Measurements from ENCODE around the gene GLIPR1L2.
"Not testable (repeated sequence)": the region's sequence is repeated elsewhere in the genome, so short reads cannot be mapped to it uniquely, and the experiment has no call there.

GLIPR1L2 gene

DNA sequence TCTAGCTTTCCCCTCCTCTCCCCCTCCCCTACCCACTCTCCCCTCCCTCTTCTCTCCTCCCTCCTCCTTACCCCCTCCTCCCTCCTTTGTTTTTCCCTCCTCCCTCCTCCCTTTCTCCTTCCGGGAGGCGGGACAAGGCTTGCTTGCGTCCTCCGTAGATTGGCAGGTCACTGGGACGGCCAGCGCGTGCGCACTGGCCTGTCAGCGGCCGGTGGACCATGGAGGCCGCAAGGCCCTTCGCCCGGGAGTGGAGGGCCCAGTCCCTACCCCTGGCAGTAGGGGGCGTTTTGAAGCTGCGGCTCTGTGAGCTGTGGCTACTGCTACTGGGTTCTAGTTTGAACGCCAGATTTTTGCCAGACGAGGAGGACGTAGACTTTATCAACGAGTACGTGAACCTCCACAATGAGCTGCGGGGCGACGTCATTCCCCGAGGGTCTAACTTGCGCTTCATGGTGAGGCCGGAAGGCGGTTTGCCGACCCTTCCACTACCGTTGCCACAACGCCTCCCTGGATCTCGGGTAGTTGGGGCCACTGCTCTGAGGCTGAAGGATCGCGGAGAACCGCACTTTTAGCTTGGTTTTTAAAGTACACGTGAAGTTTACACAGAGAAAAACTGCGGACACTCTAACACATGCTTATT, at the start of gene GLIPR1L2:
Gene GLIPR1L2, plus strand, starts transcription at position 191 of the 640 bp plus-strand sequence. Its CDS starts 28 bp downstream, at position 219.
- DNase-seq (ENCODE audit: low read depth), result peak; percentile 81

- no peak for DNase-seq (ENCODE audit: low read depth)
Observed at GRCh38 chr12:75341873-75342272, 49.0 kb upstream of the GLIPR1L2 start.

GRCh38 chr12:75345531-75345930, 45.4 kb upstream of the GLIPR1L2 start:
- DNase-seq (ENCODE audit: low read depth), result no peak

GRCh38 chr12:75346215-75346614, 44.7 kb upstream of the GLIPR1L2 start:
- DNase-seq (ENCODE audit: low read depth), result not testable (repeated sequence)

GRCh38 chr12:75349946-75350345, 40.9 kb upstream of the GLIPR1L2 start:
- DNase-seq (ENCODE audit: low read depth), result no peak

DNA sequence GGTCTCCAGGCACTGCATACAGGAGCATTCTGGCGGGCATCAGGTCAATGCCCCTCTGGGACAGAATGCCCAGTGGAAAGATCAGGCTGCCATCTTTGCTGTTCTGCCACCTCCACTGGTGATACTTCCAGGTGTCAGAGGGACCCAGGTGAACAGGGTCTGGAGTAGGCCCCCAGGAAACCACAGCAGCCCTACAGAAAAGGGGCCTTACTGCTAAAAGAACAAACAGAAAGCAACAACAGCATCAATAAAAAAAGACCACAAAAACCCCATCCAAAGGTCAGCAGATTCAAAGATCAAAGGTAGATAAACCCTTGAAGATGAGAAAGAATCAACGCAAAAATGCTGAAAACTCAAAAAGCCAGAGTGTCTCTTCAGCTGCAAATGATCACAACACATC, 40.5 kb upstream of the GLIPR1L2 start:
- DNase-seq (ENCODE audit: low read depth), result no peak

DNA sequence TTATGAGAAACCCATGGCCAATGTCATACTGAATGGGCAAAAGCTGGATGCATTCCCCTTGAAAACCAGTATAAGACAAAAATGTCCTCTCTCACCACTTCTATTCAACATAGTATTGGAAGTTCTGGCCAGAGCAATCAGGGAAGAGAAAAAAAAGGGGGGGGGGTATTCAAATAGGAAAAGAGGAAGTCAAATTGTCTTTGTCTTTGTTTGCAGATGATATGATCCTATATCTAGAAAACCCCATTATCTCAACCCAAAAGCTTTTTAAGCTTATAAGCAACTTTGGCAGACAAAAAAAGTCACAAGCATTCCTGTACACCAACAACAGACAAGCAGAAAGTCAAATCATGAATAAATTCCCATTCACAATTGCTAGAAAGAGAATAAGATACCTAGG, 36.9 kb upstream of the GLIPR1L2 start:
- DNase-seq (ENCODE audit: low read depth), result no peak

- DNase-seq (ENCODE audit: low read depth), result no peak
Observed at GRCh38 chr12:75360920-75361319, 30.0 kb upstream of the GLIPR1L2 start.

- DNase-seq (ENCODE audit: low read depth), result no peak
Observed at GRCh38 chr12:75361408-75361807, 29.5 kb upstream of the GLIPR1L2 start.

DNA sequence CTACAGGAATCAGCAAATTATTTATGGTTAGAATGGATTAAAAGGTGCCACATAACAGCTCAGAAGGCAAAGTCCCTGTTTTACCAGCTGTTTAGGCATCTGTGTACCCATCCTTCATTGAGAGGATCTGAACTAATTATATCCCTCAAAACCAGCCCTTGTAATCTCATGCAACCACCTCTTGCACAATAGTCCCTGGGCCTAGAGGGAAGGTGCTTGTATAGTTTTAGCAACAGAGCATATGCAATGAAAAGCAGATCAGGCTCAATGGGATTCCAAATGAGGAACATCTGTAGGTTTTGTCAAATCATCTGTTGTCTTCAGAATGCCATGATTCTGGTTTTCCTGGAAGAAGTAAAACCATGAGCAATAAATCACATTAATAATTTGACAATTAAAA, 26.0 kb upstream of the GLIPR1L2 start:
- peak; percentile 55 for DNase-seq (ENCODE audit: low read depth)

- no peak for DNase-seq (ENCODE audit: low read depth)
Observed at GRCh38 chr12:75366629-75367028, 24.3 kb upstream of the GLIPR1L2 start.

DNA sequence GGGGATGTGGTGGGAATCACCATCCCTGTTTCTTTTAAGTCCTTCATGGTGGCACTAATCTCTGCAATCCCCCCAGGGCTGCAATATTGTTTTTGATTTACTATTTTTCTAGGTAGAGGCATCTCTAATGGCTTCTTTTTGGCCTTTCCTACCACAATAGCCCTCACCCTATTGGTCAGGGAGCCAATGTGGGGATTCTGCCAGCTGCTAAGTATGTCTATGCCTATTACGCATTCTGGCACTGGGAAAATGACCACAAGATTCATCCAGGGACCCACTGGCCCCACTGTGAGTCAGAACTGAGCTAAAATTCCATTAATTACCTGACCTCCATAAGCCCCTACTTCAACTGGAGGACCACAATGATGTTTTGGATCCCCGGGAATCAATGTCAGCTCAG, 15.9 kb upstream of the GLIPR1L2 start:
- DNase-seq (ENCODE audit: low read depth), result no peak

DNA sequence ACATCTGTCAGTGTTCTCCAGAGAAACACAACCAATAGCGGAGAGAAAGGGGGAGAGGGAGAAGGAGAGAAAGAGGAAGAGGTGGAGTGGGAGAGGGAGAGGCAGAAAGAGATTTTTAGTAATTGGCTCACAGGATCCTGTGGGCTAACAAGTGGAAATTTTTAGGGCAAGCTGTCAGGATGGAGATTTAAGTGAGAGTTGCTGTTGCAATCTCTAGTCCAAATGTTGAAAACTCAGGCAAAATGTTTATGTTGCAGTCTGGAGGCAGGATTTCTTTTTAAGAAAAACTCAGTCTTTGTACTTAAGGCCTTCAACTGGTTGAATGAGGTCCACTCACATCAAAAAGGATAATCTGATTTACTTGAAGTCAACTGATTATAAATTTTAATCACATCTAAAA, 12.5 kb upstream of the GLIPR1L2 start:
- no peak for DNase-seq (ENCODE audit: low read depth)

DNA sequence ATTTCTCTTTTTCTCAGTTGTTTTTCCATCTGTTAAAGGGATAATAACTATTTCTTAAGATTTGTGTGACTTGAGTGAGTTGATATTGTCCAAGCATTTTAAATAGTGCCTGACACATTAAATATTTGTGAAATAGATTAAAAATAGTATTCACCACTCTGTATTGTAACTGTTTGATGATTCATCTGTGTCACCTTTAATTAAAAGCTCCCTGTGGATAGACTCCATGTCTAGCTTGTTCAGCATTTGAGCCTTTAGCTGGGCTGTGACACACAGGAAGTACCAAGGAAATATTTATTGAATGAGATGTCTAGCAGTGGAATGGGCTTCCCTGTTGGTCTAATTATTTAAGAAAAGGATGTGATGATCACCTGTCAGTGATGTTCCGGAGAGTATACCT, 1.8 kb upstream of the GLIPR1L2 start:
- DNase-seq (ENCODE audit: low read depth), result no peak

DNA sequence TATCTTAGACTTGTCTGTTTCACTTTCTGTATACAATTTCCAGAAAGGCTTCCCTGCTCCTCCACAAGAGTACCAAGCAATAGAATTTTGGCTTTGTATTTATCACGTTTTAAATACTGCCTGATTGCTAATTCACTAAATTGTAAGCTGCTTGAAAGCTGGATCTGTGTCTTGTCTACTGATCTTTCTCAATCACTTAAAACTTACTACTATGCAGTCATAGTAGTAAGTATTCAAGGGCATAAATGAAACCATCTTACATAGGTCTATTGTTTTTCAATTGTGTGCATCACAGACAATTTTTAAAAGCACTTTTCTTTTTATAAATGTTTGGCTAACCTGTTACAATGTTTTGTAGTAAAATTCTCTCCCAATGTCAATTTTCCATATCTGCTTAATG, 1.2 kb upstream of the GLIPR1L2 start:
- DNase-seq (ENCODE audit: low read depth), result no peak

DNA sequence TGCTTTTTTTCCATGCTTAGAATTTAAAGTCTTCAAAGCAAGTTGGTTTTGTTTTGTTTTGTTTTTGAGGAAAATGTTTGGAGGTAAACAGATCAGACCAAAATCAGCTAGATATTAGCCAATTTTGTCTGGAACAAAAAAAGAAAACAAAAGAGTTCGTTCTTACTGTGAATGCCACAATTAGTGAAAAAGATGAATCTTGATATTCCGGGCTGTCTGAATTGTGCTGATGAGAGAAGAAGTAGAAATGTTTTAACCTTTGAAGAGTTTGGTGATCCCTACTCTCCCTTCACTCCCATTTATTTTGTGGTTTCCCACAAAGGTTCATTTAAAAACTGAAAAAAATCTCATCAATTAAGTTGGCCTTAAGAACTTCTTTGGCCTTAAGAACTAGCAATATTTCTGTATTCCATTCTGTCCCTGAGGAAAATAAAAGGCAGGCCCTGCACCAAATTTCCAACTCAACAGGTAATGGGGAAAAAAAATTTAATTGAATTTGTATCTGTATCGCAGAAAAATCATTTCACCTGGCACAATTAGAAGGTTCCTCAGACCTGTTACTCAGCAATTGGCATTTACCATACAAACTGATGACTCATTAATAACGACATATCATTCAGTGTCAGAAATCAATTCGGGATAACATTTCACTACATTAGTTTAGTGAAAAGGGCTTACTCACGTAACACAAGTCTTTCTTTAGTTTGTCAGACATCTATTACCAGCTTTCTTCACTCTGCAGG, 562 bp upstream of the GLIPR1L2 start:
- no peak for DNase-seq (ENCODE audit: low read depth)

- DNase-seq (ENCODE audit: low read depth), result no peak
Observed at GRCh38 chr12:75404231-75404630, 13.3 kb downstream of the GLIPR1L2 start.

DNA sequence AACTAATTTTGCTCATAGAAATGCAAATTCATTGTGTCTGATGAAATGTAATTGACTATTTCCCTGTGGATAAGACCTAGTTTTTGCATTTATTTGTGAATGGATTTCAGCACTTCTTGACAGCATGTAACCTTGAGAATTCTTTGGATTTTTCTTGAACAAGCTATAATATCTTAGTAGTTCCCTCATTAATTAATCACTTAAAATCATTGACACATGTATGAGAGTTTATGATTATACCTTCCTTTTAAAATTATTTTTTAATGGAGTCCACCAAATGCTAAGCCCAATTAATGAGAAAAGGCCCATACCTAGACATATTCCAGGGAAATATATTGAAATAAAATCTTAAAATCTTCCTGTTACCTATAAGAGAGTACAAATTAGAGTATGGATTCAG, 16.8 kb downstream of the GLIPR1L2 start:
- DNase-seq (ENCODE audit: low read depth), result no peak

- no peak for DNase-seq (ENCODE audit: low read depth)
Observed at GRCh38 chr12:75409830-75410229, 18.9 kb downstream of the GLIPR1L2 start.

DNA sequence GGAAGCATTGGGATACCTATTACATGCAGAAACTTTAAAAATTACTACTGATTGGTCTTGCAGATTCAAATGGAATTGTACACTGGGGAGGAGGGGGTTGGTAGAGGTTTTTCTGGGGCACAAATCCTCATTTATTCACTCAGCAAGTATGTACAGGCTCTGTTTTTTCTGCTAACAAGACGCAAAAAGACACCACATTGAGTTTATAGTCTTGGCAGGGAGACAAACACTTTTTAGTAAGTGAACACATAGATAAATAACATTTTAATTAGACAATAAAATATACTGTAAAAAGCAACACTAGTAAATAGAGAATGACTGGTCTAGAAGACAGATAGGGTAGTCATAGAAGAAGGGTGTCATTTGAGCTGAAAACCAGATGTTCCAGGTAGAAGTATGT, 23.8 kb downstream of the GLIPR1L2 start:
- peak; percentile 33 for DNase-seq (ENCODE audit: low read depth)

DNA sequence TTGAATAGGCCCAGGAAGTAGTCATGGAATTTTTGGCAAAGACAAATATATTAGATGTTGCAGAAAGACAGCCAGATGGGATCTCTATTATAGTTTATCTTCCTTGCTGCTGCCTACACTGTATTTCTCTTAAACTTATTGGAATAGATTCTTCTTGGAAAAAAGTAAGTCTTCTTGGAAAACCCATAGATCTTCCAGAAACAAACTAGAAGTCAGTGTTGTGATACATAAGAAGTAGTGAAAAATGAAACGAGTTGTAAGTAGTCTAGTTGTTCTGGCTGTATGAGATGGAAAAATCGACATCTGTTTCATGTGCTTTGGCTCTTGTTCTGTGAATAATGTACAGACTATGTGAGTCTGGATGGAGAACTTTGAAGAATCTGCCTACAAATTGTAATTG, 29.0 kb downstream of the GLIPR1L2 start:
- no peak for DNase-seq (ENCODE audit: low read depth)

DNA sequence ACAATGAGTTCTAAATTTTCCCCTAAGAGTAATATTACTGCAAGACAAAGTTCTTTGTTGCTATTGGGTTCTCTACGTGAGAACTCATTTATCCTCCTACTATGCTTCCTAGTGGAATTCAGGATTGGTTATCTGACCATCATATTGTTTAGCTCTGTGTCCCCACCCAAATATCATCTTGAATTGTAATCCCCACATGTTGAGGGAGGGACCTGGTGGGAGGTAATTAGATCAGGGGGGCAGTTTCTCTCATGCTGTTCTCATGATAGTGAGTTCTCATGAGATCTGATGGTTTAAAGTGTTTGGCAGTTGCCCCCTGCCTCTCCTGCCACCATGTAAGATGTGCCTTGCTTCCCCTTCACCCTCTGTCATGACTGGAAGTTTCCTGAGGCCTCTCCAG, 36.6 kb downstream of the GLIPR1L2 start:
- no peak for DNase-seq (ENCODE audit: low read depth)

- no peak for DNase-seq (ENCODE audit: low read depth)
Observed at GRCh38 chr12:75428767-75429166, 37.9 kb downstream of the GLIPR1L2 start.

DNA sequence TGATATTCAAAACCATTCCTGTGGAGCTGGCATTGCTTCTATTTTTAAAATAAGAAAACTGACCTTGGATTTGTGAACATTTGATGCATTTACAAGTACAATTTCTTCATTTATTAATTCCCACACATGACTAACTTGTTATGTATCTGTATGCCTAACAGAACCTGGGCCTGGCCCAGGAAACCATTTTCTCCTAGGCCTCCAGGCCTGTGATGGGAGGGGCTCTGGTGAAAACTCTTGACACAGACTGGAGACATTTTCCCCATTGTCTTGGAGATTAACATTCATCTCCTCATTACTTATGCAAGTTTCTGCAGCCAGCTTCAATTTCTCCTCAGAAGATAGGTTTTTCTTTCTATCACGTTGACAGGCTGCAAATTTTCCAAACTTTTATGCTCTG, 42.0 kb downstream of the GLIPR1L2 start:
- DNase-seq (ENCODE audit: low read depth), result no peak

All from GM04503 (cell line).